NT2/D1 (cell line): ENCODE measurements around the gene EPB41L2.

Experiments
- YY1 ChIP-seq: IDR thresholded peaks from 2 replicates; pipeline ENCODE4 v1.6.1; 2011; ENCODE audit not compliant: insufficient read length, insufficient read depth
- ZNF274 ChIP-seq: IDR thresholded peaks from 2 replicates; pipeline ENCODE4 v1.6.1; 2011; ENCODE audit warnings: mild to moderate bottlenecking, low read depth, low read length

DNA sequence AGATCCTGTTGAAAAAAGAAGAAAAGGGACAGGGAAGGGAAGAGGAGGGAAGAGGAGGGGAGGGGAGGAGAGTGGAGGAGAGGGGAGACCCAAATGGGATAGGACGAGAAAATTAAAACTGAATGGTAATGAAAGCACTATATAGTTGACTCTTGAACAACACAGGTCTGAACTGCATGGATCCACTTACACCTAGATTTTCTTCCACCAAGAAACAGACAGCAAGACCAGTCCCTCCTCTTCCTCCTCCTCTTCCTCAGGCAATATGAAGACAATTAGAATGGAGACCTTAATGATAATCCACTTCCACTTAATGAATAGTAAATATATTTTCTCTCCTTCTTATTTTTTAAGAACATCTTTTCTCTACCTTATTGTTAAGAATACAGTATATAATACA lies 113.5 kb downstream of the EPB41L2 start:
- TF ChIP-seq YY1 (no peak), ZNF274 (no peak)
